AG04449 (cell line): ENCODE results near the gene DDIT3.

Source experiments
- CTCF ChIA-PET: fragments of 350-600 bp; formaldehyde crosslinking; extraction: SDS; loops from one replicate; lab custom pipeline; 2021; ENCODE audit warnings: antibody characterized with exemption; lab: Yijun Ruan, JAX
- POLR2A ChIA-PET: fragments of 400-600, 350-600 bp; formaldehyde crosslinking; extraction: SDS; loops from one replicate; lab custom pipeline; 2020; ENCODE audit warnings: antibody characterized with exemption, inconsistent platforms; lab: Yijun Ruan, JAX
- DNase-seq: peaks from one replicate; pipeline ENCODE4 v3.0.0-alpha.2; 2010; ENCODE audit warnings: low read depth, low spot score
- H3K4me3 ChIP-seq: 2 replicates; pipeline ENCODE4 v1.5.1; 2011; ENCODE audit warnings: low read depth, mild to moderate bottlenecking, control low read depth, low read length
- TF ChIP-seq, protein P1 (sequence below): IDR thresholded peaks from one replicate; pipeline ENCODE4 v1.5.1; 2011; ENCODE audit warnings: mild to moderate bottlenecking, moderate library complexity, low read length, control low read depth, inconsistent platforms; ENCODE audit not compliant: insufficient read depth; ENCODE audit errors: missing control alignments

DDIT3 gene

DNA sequence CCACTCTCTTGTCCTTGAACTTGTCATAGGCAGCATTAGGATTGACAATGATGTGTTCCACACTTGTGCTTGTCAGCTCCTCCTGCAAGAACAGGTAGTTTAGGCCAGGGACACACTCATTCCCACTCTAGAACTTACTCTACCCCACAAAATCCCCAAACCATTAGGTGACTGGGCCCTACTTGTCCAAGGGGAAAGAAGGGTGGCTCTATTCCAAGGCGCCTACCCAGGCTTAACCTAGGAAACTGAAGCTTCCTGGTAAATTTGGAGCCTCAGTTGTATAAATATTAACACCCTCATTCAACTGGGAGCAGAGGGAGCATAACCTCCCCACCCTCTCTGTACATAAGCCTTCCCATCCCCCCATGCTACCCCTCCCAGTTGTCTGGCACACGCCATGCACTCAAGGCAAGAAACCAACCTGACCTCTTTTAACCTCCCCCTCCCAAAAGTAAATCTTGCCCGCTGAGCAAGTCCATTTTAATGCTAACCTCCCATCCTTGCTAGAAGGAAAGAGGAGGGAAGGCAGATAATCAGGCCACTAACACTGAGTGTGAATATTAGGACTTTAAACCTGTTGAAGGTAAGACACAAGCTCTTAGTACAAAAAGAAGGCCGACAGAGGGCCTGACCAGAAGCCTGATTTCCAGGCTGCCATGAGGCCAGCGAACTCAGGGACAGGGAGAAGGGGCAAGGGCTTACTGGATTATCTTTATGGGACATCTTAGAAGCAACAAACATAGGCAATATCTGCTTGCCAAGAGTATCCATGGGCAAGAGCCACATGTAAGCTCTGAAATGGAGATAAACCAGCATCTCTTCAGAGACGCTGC, 15.7 kb upstream of the DDIT3 start:
- POLR2A ChIA-PET = interaction anchor here (1.2 kb wide), 1 partner anchor 11 kb away, joined by 5 read pairs; no protein-coding TSS in a partner anchor
- TF ChIP-seq, protein P1, sequence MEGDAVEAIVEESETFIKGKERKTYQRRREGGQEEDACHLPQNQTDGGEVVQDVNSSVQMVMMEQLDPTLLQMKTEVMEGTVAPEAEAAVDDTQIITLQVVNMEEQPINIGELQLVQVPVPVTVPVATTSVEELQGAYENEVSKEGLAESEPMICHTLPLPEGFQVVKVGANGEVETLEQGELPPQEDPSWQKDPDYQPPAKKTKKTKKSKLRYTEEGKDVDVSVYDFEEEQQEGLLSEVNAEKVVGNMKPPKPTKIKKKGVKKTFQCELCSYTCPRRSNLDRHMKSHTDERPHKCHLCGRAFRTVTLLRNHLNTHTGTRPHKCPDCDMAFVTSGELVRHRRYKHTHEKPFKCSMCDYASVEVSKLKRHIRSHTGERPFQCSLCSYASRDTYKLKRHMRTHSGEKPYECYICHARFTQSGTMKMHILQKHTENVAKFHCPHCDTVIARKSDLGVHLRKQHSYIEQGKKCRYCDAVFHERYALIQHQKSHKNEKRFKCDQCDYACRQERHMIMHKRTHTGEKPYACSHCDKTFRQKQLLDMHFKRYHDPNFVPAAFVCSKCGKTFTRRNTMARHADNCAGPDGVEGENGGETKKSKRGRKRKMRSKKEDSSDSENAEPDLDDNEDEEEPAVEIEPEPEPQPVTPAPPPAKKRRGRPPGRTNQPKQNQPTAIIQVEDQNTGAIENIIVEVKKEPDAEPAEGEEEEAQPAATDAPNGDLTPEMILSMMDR = no peak
- H3K4me3 ChIP-seq = no peak overlapping the region
- DNase-seq = no peak
- CTCF ChIA-PET = interaction anchor here (1.7 to 3.4 kb wide), 3 partner anchors 11 to 47 kb away, joined by 4 to 11 read pairs (median 4); partner anchors contain the start of gene DCTN2

DNA sequence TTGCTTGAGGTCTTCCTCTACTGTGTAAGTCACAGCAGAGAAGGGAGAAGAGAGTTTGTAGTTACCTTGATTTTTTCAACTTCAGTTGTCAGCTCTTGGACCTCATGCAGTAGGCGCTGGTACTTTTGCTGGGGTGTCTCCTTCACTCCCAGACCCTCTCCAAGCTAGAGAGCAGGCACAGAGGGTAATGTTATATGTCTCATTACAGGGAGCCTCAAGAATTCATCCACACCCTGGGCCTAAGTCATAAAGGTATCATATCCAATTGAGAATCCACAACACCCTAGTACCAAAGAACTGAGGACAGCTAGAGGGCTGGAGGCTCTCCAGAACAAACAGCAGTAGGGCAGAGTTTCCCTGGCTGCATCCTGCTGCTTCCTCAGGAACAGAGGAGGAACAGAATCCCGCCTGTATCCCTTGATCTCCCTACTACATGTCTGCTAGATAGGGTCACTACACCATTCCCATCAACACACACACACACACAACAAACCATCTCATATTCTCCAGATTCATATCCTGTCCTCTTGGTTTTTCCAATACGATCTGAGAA, 14.8 kb upstream of the DDIT3 start:
- TF ChIP-seq, protein P1 = no peak
- ChIA-PET CTCF (interaction anchor here (1.7 to 3.4 kb wide), 3 partner anchors 12 to 48 kb away, joined by 4 to 11 read pairs (median 4); partner anchors contain the start of gene DCTN2), POLR2A (interaction anchor here (1.0 to 1.2 kb wide), 3 partner anchors 11 to 12 kb away, joined by 3 to 5 read pairs (median 4); partner anchors contain the start of genes DCTN2 and MBD6)
- no peak for DNase-seq
- H3K4me3 ChIP-seq = no peak overlapping the region

DNA sequence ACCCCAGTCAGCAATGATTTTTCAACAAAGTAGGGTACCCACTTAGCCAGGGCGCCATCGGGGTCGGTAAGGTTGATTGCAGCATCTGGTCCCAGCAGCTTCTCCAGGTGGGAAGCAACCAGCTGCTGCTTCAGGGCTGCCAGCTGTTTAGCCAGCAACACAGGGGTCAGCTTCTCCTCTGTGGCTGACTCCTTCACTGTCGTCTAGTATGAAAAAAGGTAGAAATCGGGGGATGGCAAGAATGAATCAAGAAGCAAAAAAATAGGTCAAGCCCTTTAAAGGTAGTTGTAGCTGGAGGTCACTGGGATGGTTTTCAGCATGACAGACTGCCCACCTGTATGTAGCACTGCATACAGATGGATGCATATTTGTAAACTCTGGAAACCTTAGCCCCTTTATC, 13.9 kb upstream of the DDIT3 start:
- ChIA-PET CTCF (interaction anchor here (1.9 to 3.4 kb wide), 2 partner anchors 11 to 12 kb away, joined by 4 to 11 read pairs; partner anchors contain the start of gene DCTN2), POLR2A (interaction anchor here (1.0 to 1.1 kb wide), 2 partner anchors 11 to 13 kb away, joined by 3 to 4 read pairs; partner anchors contain the start of genes DCTN2 and MBD6)
- TF ChIP-seq, protein P1 = no peak
- no peak overlapping the region for H3K4me3 ChIP-seq
- DNase-seq = no peak

- POLR2A ChIA-PET = interaction anchor here (2.1 kb wide), 1 partner anchor 9 kb away, joined by 10 read pairs; no protein-coding TSS in a partner anchor
- CTCF ChIA-PET = interaction anchor here (0.8 to 1.9 kb wide), 3 partner anchors 50 to 87 kb away, joined by 3 to 5 read pairs (median 3); no protein-coding TSS in a partner anchor
- TF ChIP-seq, protein P1 = no peak
- DNase-seq = no peak
- H3K4me3 ChIP-seq = no peak overlapping the region
Measured at GRCh38 chr12:57533108-57533507, 12.8 kb upstream of the DDIT3 start.

GRCh38 chr12:57531836-57532235, 11.5 kb upstream of the DDIT3 start:
- POLR2A ChIA-PET = interaction anchor here (1.6 to 2.6 kb wide), 3 partner anchors 8 to 15 kb away, joined by 6 to 10 read pairs (median 8); partner anchors contain the start of genes DCTN2 and DDIT3
- CTCF ChIA-PET = interaction anchor here (1.9 kb wide), 1 partner anchor 51 kb away, joined by 5 read pairs; no protein-coding TSS in a partner anchor
- no peak for DNase-seq
- TF ChIP-seq, protein P1 = no peak
- H3K4me3 ChIP-seq = no peak overlapping the region
